ENCODE results near the gene FAM222A. TPM values are rescaled to one million over a fixed set of nuclear protein-coding genes. Genes with fewer than 3 reads are reported as not detected.

The FAM222A gene
- total RNA-seq, 1 experiment from 2014 or later = 1.6 TPM

- ATAC-seq (no peak), DNase-seq (ENCODE audit: low spot score) (no peak)
- ChIA-PET POLR2A (no interaction called here), CTCF (interaction anchor here (0.8 to 8.6 kb wide), 9 partner anchors 9 to 248 kb away, joined by 3 to 108 read pairs (median 3); no protein-coding TSS in a partner anchor)
- Mint-ChIP-seq H3K9me3 (no peaks in the 10 kb centered on the region), H3K27me3 (ENCODE audit: low read depth) (no peaks in the 10 kb centered on the region), H3K4me3 (no peak overlapping the region), H3K27ac (no peak overlapping the region), H3K36me3 (no peaks in the 10 kb centered on the region), H3K4me1 (peaks cover 15% of the 10 kb centered on the region; the same call in 1 of the 2 replicates)
- TF ChIP-seq ETV6 (CRISPR knock-in tag; IDR thresholded peaks at IDR 0.05) (no peak), TEAD1 (CRISPR knock-in tag; IDR thresholded peaks at IDR 0.05) (no peak), NFE2L1 (CRISPR knock-in tag; IDR thresholded peaks at IDR 0.05) (no peak), ATF6 (CRISPR knock-in tag; IDR thresholded peaks at IDR 0.05) (no peak), NFATC4 (CRISPR knock-in tag; IDR thresholded peaks at IDR 0.05) (no peak), TP53 (CRISPR knock-in tag; IDR thresholded peaks at IDR 0.05) (no peak), JUN (CRISPR knock-in tag; IDR thresholded peaks at IDR 0.05) (no peak), CDX4 (CRISPR knock-in tag; IDR thresholded peaks at IDR 0.05; ENCODE audit: borderline replicate concordance) (no peak), TCF7 (CRISPR knock-in tag; IDR thresholded peaks at IDR 0.05; ENCODE audit: low read depth) (no peak), TEAD4 (CRISPR knock-in tag; IDR thresholded peaks at IDR 0.05) (no peak), MXD4 (CRISPR knock-in tag; IDR thresholded peaks at IDR 0.05; ENCODE audit: borderline replicate concordance) (no peak), FOXK1 (CRISPR knock-in tag; IDR thresholded peaks at IDR 0.05) (no peak), ZNF281 (CRISPR knock-in tag; IDR thresholded peaks at IDR 0.05) (no peak), HMGXB4 (CRISPR knock-in tag; IDR thresholded peaks at IDR 0.05) (no peak)
Observed at GRCh38 chr12:109770861-109771670, 57.4 kb downstream of the FAM222A start.

- no peak for DNase-seq (ENCODE audit: low spot score)
- CTCF ChIA-PET = interaction anchor here (0.8 to 8.6 kb wide), 13 partner anchors 8 to 344 kb away, joined by 3 to 108 read pairs (median 4); partner anchors contain the start of gene MVK
Observed at GRCh38 chr12:109771746-109772621, 58.4 kb downstream of the FAM222A start.

More at GRCh38 chr12:109771746-109772621, 58.4 kb downstream of the FAM222A start:
- no peaks in the 10 kb centered on the region for H3K9me3 Mint-ChIP-seq
- no peaks in the 10 kb centered on the region for H3K27me3 Mint-ChIP-seq (ENCODE audit: low read depth)
- no peak for ATAC-seq
- no peak for TF ChIP-seq GRHL2 (CRISPR knock-in tag; IDR thresholded peaks at IDR 0.05; ENCODE audit: insufficient replicate concordance, severe bottlenecking)
- TF ChIP-seq CTCF (IDR thresholded peaks at IDR 0.05) = peak; percentile 26; the same call in 1 of the 2 replicates
- no peak overlapping the region for H3K27ac Mint-ChIP-seq
- POLR2A ChIA-PET = interaction anchor here (0.7 kb wide), 1 partner anchor 53 kb away, joined by 3 read pairs; no protein-coding TSS in a partner anchor
- no peak overlapping the region for H3K4me3 Mint-ChIP-seq
- no peaks in the 10 kb centered on the region for H3K36me3 Mint-ChIP-seq
- H3K4me1 Mint-ChIP-seq = peaks cover 15% of the 10 kb centered on the region; the same call in 1 of the 2 replicates

Measured in WTC11 (cell line).